ENCODE measurements around the gene ZEB2. TPM values are rescaled to one million over a fixed set of nuclear protein-coding genes. Genes with fewer than 3 reads are reported as not detected.

ZEB2 gene
- total and polyA plus RNA-seq, 2 of the 8 experiments (the other 6 are each of a cell fraction or from before 2014, with no cell fraction given), result 0.38 TPM; not detected in 1

GRCh38 chr2:144513388-144514101 is 6.4 kb downstream of the ZEB2 start:
- Histone ChIP-seq H2AK5ac (ENCODE audit: low read depth, low read length) (no peak overlapping the region), H4K91ac (replicated peaks; ENCODE audit: insufficient read length, low read length) (no peak overlapping the region), H3K36me3 (ENCODE audit: control insufficient read depth in 2 of 4, insufficient read depth in 4 of 4, low read length in 3 of 4) (no peaks in the 10 kb centered on the region), H3K23ac (ENCODE audit: insufficient read length) (no peak overlapping the region), H4K5ac (ENCODE audit: insufficient read length, low read depth, low read length) (no peak overlapping the region), H3K9me3 (ENCODE audit: insufficient read depth in 2 of 2, low read depth in 1 of 2, low read length in 1 of 2) (no peaks in the 10 kb centered on the region), H2BK20ac (ENCODE audit: low read length) (no peak overlapping the region), H2BK12ac (ENCODE audit: low read depth, low read length) (peak overlapping the region; percentile 41), H2BK15ac (ENCODE audit: low read length) (no peak overlapping the region), H3K4me2 (ENCODE audit: insufficient read depth in 1 of 2, low read depth in 2 of 2, low read length in 2 of 2) (peak overlapping the region; percentile 67 to 77), H3K23me2 (ENCODE audit: low read depth, low read length) (peaks cover 8% of the 10 kb centered on the region), H3K27ac (ENCODE audit: low read depth, low read length) (no peak overlapping the region), H3K18ac (ENCODE audit: extremely low read depth, low read length) (peak overlapping the region; percentile 33; the same call in 1 of the 2 replicates), H3K9ac (replicated peaks in 1 of 4; ENCODE audit: extremely low read depth in 1 of 4, low read depth in 3 of 4, low read length in 3 of 4) (no peak overlapping the region), H2AFZ (ENCODE audit: low read length) (no peak overlapping the region), H3K56ac (replicated peaks; ENCODE audit: insufficient read length, low read depth, low read length) (no peak overlapping the region), H4K20me1 (replicated peaks in 1 of 2; ENCODE audit: control insufficient read depth in 1 of 2, insufficient read depth in 2 of 2, low read length in 2 of 2) (peaks cover 0 to 2% of the 10 kb centered on the region in 2 experiments), H2BK5ac (ENCODE audit: low read depth, low read length) (no peak overlapping the region), H3K4me3 (ENCODE audit: extremely low read depth in 1 of 4, insufficient read depth in 2 of 4, low read depth in 3 of 4, low read length in 4 of 4) (peak overlapping the region; percentile 17 to 51 (median 38); a peak in 6 of 8 replicates), H3K79me2 (ENCODE audit: control insufficient read depth in 1 of 2, insufficient read depth in 2 of 2, low read length in 2 of 2) (no peaks in the 10 kb centered on the region), H2BK120ac (replicated peaks; ENCODE audit: low read depth, low read length) (no peak overlapping the region), H3K14ac (ENCODE audit: insufficient read length) (no peak overlapping the region), H4K8ac (ENCODE audit: extremely low read depth, insufficient read depth, low read length) (no peak overlapping the region), H3K4ac (replicated peaks; ENCODE audit: insufficient read length, low read depth, low read length) (no peak overlapping the region), H3K4me1 (replicated peaks in 1 of 4; ENCODE audit: control insufficient read depth in 3 of 4, insufficient read depth in 4 of 4, low read length in 3 of 4) (peaks cover 13 to 44% (median 29%) of the 10 kb centered on the region in 4 experiments; a peak in 6 of 7 replicates), H3K79me1 (ENCODE audit: low read depth, low read length) (no peaks in the 10 kb centered on the region), H3K27me3 (replicated peaks in 1 of 4; ENCODE audit: control insufficient read depth in 3 of 4, extremely low read depth in 1 of 4, insufficient read depth in 3 of 4, low read length in 3 of 4) (peaks cover 39 to 83% (median 78%) of the 10 kb centered on the region in 4 experiments)
- CTCF ChIA-PET (ENCODE audit: partially characterized antibody), result interaction anchor here (0.7 to 1.0 kb wide), 4 partner anchors 9 to 64 kb away, joined by 3 to 5 read pairs (median 4); no protein-coding TSS in a partner anchor
- WGBS, 2 experiments (ENCODE audit: extremely low coverage in 1 of 2, insufficient coverage in 1 of 2, insufficient read length in 1 of 2, insufficient replicate concordance in 2 of 2, low coverage in 1 of 2, low lambda C conversion rate in 2 of 2, missing lambda C conversion rate in 1 of 2), result 2% methylated on average over 17 of the region's 18 CpGs; no CpG with 5 or more reads in 1 of the 2 experiments
- POLR2A ChIA-PET (ENCODE audit: partially characterized antibody), result no interaction called here
- DNase-seq (ENCODE audit: low read depth in 1 of 2, low spot score in 2 of 2) (no peak), FAIRE-seq (no peak)
- TF ChIP-seq RAD21 (IDR thresholded peaks at IDR 0.05 in 1 of 2, conservative IDR thresholded peaks at IDR 0.05 in 1 of 2; ENCODE audit: low read depth in 2 of 2, low read length in 2 of 2), result 0 out of 4 replicates have a peak, but pooled peaks have one; percentile 5 to 15
- no peak for TF ChIP-seq POLR2A (IDR thresholded peaks at IDR 0.05; ENCODE audit: control extremely low read depth in 1 of 2, low read depth in 2 of 2, low read length in 2 of 2)
- TF ChIP-seq SP1 (IDR thresholded peaks at IDR 0.05; ENCODE audit: low read depth, low read length), result 0 out of 2 replicates have a peak, but pooled peaks have one; percentile 14
- TF ChIP-seq SP2 (IDR thresholded peaks at IDR 0.05; ENCODE audit: low read length), result no peak
- TF ChIP-seq KDM4A (IDR thresholded peaks at IDR 0.05; ENCODE audit: low read depth, low read length, severe bottlenecking), result peak; percentile 12
- TF ChIP-seq CREB1 (IDR thresholded peaks at IDR 0.05), result no peak
- peak; percentile 54; the same call in 1 of the 2 replicates for TF ChIP-seq TCF12 (IDR thresholded peaks at IDR 0.05; ENCODE audit: low read depth, low read length)
- TF ChIP-seq ASH2L (IDR thresholded peaks at IDR 0.05; ENCODE audit: low read length), result peak; percentile 61
- TF ChIP-seq EZH2 (IDR thresholded peaks at IDR 0.05; ENCODE audit: low read depth, low read length, severe bottlenecking), result peak; percentile 75
- TF ChIP-seq RXRA (IDR thresholded peaks at IDR 0.05; ENCODE audit: insufficient read depth, low read depth, low read length), result no peak
- TF ChIP-seq SUZ12 (IDR thresholded peaks at IDR 0.05; ENCODE audit: low read length), result peak; percentile 73
- TF ChIP-seq CTBP2 (IDR thresholded peaks at IDR 0.05; ENCODE audit: borderline replicate concordance, insufficient read depth, insufficient read length, low read length), result peak; percentile 61
- no peak for TF ChIP-seq CHD2 (IDR thresholded peaks at IDR 0.05; ENCODE audit: low read length)
